Stimulated activated CD4-positive, alpha-beta T cell treated with anti-CD3 and anti-CD28 coated beads, Interleukin-12 subunit alpha, Interleukin-12 subunit beta, amount 100 ng/mL, for 48 hours (primary cell): ENCODE data around the gene CNN3.

Experiments
- DNase-seq, 3 donors: peaks; one replicate each; pipeline ENCODE4 v3.0.0-alpha.2; 2020; ENCODE audit warnings: low read depth in 2 of 3, low spot score in 1 of 3

CNN3 gene

DNA sequence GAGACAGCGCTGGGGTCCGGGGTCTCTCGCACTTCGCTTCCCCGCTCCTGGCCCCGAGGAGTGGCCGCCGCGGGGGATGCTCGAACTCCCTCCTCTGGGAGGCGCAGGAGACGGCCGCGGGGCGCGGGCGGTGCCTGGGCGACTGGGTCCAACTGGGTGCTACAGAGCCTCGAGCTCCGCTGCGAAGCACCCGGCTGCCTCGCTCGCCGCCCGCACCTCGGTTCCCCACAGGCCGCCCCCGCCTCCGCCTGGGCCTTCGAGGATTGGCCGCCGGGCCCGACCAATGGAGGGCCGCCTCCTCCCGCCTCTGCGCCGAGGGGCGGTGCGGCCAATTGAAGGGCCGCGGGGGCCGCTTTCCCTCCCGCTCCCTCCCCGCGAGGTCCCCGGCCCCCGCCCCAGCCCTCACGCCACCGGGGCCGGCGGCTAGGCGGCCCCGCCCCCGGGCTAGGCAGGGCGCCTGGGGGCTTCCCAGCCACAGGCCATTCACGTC lies at the start of gene CNN3:
Gene CNN3 (minus strand): TSS at position 196 of the 490 bp plus-strand sequence. CDS start 216 bp downstream, outside the sequence.
- peak; percentile 32 to 50 (median 50) for DNase-seq

DNA sequence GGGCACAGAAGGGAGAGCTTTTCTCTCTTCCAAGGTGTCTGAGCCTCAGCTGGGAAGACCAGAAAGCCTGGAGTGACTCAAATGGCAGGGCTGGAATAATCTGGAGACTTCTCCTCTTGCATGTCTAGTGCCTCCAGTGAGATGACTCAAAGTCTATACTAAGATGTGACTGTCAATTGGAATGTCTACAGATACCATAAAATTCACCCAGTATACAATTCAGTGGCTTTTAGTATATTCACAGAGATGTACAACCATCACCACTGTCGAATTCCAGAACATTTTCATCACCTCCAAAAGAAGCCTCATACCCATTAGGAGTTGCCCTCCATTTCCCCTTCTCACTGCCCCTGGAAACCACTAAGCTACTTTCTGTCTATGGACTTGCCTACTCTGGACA lies 47.9 kb upstream of the CNN3 start:
- no peak for DNase-seq

DNA sequence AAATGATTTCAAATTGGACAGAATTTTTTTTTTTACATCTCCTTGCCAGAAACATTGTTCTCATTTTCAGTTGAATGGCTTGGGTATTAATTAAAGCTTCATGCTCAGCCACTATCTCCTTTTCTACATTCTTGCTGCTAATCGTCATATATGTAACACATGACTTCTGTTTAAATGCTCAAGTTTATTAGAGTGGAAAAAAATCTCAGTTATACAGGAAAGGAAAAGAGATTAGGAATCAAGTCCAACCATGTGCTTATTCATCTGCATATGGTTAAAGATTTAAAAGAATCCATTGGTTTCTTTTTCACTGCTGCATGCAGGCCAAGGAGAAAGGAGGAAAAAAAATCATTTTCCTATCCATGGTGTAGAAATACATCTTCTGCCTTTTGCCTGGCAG lies 47.3 kb upstream of the CNN3 start:
- DNase-seq, result no peak

DNA sequence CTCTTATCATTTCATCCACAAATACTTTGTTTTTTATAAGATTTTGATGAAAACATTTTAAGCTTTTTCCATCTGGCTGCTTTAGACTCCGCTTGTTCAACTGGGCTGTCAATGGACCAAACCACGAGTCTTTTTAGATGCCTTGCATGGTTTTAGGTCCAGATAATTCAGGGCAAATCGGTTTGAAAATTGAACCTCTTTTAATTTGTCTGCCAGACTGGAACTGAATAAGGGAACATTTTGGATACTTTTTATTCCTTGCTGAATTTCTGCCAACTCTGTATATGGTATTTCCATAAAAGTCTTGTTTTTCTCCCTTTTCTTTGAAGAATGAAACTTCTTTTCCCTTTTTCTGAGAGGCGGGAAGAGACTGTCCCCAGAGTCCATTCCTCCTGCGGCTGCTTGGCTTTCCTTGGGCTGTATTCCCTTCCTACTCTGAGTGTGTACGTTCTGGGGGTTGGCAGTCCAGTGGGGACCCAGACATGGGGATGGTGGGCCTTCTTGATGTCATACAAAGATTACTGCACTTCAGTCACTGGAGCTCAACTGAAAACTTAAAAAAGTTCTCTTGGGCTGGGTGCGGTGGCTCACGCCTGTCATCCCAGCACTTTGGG lies 46.5 kb upstream of the CNN3 start:
- DNase-seq, result no peak

DNA sequence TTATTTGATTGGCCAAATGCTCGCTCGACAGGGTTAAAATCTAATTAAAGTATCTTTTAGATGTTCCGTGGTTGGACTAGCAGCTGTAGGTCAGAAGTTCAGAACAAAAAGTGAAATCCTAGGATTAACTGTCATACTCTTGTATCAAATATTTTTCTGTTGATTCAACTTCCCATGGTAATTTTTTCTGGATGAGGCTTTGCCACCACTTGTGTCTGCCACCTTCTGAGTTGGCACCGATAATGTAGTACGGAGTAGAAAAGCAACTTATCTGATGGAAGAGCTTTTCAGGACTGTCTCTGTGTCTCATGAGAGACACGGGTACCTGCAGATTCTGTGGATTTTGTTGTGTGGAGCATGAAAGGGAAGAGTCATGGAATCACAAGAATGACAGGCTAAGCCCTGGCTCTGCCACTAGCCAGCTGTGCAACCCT lies 44.6 kb upstream of the CNN3 start:
- DNase-seq, result no peak

DNA sequence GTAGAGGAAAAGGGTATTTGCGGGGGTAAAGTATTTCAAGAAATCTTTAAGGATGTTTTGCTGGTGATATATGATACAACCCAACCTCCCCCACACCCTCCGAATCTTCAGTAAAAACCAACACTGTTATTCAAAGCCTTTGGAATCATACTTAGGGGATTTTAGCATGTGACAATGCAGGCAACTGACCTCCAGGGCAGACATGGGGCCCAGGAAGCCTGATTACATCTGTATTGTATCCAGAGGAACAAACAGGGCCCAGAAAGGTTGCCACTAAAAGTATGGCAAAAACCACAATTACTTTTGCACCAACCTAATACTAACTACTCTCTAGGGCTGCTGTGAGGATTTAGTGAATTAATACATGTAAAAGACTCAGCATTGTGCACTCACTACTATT lies 43.9 kb upstream of the CNN3 start:
- no peak for DNase-seq

DNA sequence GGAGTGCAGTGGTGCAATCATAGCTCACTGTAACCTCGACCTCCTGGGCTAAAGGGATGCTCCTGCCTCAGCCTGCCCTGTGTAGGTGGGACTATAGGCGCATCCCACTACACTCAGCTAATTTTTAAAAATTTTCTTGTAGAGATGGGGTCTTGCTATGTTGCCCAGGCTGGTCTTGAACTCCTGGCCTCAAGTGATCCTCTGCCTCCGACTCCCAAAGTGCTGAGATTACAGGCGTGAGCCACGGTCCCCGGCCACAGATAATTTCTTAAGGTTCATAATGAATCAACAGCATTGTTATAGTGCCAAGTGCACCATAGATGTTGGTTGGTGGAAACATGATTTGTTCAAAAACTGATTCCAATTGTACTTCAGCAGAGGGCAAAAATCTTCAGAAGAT lies 42.2 kb upstream of the CNN3 start:
- no peak for DNase-seq

DNA sequence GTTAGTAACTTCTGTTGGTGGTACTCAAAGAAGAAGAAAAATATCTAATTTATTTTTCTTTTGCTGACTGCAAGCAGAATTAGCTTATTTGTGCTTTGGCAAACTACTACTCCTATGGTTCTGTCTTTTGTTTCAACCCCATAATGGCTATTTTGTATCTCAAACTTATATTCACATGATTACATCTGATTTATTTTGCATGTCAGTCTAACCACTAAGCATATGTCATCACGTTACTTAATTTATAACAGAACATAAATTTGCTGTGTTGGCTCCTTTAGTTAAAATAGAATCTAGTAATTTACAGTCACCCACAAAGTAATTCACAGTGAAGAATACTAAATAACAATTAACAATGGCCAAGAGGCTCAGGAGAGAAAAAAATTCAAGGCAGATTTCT lies 39.1 kb upstream of the CNN3 start:
- no peak for DNase-seq

DNA sequence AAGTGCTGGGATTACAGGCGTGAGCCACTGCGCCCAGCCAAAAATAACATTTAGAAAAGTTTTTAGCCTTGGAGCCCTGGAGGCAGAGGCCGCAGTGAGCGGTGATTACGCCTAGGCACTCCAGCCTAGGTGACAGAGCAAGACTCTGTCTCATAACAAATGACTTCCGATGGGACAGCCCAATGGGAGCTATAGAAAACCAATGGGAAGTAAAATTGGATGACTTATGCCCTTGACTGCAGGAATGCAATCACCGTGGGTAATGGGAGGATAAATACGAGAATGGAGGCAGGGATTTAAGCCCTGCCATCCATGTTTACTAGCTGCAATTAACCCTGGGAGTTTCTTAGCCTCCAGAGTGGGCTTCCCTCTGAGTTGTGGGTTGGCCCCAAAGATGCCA lies 37.0 kb upstream of the CNN3 start:
- no peak for DNase-seq

DNA sequence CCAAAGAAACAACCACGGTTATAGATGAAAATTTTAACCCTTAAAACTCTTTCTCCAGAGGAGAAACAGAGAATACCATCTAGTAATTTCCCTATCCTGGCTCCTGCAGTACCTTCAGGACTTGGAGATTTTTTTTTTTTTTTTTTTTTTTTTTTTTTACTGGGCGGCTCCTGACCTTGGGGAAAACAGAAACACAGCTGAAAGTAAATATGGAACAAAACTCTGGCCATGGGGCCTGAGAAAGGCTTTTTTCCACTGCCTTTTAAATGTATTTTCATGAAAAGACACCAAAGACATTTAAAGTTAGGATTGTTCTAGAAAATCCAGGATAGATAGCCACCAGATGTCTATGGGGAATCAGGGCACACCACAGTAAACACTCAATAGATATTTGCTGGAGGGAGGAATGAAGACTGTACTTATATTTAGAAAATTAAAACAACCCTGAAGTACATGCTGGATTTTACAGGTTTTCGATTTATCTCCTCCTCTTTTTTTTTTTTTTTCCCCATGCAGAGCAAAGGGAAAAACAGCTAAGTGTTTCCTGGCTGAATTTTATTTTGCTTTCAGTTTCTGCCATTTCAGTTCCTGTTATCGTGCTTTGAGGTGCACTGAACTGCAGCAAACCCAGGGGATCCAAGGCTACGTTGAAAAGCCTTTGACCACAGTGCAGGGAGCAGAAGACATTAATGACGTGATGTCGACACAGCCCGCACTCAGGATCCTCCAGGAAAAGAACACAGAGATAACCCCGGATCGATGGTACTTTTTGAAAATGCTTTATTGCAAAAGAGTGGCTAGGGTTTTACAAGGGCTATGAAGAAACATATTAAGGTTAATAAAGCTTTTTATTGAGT lies 35.7 kb upstream of the CNN3 start:
- DNase-seq, result peak; percentile 2 to 16 (median 4)

DNA sequence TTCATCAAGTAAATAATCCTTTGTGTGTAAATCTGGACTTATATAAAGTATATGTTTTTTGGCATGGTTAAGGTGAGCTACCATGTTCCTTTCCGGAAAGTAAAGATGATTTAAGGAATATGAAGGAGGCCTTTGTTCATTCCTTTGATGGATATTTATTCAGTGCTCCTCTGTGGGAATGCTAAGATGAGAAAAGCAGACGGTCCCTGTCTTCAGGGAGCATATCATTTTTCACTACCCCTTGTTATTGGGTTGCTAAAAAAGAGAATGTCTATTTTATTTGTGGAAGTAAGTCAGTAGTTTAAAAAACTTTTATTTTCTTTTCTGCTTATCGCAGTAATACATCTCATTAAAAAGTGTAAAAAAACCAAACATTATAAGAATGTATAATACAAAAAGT lies 35.1 kb upstream of the CNN3 start:
- no peak for DNase-seq

DNA sequence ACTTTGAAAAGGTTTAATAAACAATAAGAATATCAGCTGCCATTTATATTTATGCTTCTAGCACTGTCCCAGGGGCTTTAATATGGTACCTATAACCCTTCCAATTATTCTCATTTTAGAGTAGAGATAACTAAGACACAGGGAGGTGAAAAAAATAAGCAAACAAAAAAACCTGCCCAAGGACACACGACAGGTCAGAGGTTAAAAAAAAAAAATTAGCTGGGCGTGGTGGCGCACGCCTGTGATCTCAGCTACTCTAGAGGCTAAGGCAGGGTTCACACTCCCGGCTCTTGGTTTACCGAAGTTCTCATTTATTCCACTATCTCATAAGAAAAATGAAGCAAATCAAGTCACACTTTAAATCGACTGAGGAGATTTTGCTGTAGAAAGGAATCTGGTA lies 34.7 kb upstream of the CNN3 start:
- DNase-seq, result no peak

DNA sequence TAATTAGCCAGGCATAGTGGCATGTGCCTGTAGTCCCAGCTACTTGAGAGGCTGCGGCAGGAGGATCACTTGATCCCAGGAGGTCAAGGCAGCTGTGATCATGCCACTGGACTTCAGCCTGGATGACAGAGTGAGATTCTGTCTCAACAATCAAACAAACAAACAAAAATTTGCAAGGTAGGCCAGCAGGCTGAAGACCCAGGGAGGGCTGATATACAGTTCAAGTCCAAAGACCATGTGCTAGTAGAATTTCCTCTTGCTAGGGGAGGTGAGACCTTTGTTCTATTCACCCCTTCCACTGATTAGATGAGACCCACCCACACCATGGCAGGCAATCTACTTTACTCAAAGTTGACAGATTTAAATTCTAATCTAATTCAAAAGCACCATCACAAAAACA lies 31.2 kb upstream of the CNN3 start:
- no peak for DNase-seq

DNA sequence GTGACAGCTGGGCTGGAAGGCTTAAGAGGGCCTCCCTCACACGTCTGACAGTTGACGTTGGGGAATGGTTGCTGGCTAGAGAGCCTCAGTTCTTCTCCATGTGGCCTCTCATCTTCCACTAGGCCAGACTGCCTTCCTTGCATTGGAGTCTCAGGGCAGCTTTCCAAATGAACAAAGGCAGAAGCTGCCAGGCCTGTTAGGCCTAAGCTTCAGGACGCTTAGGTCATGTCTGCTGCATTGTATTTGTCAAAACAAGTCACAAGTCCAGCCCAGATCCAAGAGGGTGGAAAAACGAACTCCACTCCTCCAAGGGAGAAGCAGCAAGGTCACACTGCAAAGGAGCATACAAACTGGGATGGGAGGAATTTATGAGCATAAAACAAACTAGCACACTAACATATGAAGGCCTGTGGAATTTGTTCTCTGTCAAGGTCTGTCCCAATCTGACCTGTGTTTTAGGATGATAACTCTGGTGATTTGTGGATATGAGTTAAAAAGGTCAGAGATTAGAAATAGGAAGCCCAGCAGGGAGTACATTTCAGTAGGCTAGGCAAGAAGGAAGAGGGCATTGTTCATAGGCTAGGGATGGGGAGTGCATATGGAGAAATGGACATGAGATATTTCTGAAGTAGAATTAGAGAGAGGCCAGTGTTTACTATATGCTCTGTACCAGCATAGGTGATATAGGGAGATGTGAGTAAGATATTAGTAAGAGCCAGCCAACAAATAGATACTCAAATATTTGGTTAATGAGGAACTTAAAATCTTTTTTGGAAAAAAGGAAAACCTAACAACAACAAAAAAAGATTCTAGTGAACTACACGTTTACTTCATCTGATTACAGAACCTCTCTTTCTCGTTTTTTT lies 29.1 kb upstream of the CNN3 start:
- DNase-seq, result no peak

DNA sequence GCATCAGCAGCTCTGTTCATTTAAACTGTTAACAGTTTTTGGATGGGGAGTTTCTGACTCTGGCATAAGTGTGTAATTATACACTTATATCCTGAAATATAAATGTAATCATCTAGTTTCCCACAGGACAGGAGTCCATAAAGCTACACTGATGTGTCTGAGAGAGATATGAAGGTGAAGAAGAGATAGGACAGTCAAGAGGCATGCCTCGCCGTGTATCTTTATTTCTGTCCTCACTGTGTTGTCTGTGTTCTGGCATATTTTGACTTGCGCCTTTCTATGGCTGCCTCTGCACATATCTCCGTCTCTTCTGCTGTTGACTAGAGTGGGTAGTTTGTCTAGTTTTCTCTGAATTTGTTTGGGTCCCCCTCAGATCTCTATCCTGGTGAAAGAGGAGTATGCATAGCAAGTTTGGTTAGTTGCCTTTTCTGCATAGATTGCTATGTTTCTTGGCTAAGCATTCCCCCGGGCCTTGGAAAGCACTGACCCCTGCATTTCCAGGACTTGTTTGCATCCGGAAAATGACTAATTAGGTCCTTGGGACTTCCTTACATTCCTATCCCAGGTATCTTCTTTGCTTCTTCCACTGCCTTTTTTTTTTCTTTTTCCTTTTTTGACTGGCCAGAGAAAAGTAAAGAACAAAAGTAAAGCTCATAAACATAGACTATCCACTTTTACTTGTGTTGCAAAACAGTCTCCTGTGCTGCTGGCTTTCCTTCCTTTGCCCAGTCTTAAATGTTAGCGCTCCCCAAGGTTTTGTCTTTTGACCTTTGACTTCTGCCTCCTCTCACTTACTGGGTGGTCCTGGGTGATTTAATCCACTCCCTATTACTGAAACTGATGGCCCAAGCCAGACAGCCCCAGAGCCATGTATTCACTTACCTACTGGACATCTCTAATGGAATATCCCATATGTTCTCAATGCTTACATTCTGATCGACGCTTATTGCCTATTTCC lies 27.6 kb upstream of the CNN3 start:
- DNase-seq, result no peak

DNA sequence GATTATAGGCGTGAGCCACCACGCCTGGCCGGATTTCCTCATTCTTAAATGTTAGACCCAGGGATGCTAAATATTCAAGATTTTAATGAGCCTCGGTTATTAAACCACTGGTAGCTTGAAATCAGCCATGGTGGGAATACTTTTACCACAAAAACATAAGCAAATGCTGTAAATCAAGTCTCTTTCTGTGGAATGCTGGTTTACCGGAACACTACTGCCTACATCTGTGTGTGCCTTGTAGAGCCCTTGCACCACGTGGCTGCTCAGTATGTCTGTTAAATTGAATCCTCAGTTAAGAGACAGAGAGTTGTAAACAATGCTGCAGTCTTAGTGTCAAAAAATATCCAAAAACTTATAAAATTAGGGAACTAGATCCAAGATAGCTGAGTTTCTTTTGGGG lies 26.8 kb upstream of the CNN3 start:
- DNase-seq, result no peak

DNA sequence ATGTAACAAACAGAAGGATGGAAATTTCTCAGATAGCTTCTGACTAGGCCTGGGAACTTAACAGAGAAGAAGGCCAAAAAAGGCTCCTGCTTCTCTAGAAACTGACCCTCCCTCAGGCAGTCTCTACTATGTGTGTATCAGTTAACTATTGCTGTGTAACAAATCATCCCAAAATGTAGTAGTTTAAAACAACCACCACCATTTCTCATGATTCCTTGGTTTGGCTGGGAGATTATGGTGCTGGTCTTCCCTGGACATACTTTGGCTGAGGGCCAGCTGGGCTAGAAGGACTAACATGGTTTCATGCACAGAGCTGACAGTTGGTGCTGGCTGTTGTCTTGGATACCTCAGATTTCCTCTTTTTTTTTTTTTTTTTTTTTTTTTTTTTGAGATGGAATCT lies 26.2 kb upstream of the CNN3 start:
- no peak for DNase-seq

DNA sequence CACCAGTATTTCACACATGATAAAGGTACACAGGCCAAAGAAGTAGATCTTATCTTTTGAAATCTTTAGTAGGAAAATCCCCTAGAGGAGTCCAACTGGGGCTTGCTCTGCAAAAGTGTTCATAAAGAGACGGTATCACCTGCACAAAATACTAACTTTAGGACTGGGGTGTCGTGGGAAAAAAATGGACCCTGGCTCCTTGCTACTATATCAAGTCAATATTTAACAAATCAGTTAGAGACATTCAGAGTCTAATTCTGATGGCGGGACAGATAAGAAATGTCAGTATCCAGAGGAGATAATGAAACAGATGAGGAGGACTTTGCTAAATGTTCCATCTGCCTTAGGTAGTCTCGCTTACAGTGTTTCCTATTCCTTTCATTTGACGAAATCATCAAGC lies 25.6 kb upstream of the CNN3 start:
- DNase-seq, result no peak

DNA sequence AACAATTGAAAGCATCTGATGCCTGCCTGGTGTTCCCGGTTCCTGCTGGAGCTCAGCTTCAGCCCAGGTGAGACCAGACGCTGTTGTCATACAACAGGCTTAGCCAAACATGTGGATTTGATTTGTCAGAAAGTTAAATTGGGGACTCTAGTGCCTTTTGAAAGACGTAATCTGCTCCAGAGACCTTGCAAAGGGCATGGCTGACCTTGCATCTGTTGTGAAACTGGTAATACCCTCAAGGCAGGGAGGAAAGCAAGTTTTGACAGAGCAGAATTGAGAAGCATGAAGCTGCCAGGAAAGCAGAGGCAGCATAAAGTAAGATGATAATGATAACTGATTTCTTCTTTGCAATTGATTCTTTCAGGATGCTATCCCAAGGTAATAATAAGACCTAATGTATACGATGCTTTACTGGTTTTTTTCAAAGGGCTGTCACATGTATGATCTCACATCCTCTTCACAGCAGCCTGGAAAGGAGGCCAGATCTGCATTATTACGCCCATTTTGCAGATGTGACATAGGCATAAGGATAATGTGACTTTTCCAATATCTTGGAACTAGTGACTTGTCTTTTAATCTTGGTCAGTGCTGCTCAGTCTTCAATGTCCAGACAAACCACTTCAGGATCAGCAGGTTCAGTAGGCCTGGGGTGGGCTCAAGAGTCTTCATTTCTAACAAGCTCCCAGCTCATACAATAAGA lies 24.7 kb upstream of the CNN3 start:
- DNase-seq, result no peak

DNA sequence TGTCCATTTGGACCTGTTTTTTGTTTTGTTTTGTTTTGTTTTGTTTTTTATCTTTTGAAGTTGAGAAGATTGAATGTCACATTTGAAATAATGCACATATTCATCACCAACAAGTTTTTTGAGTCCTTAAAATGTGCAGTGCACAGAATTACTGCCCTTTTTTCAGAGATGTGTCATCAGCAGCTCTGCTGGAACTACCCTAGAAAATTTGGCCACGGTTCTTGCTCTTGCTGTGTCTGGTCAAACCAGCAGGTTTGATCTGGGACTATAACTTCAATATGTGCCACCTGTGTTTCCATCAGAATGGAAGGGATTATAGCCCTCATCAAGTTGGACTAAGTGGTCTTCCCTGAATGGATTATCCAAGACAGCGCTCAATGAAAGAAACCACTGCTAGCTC lies 24.1 kb upstream of the CNN3 start:
- no peak for DNase-seq
